ENCODE data around the gene RNASE12. TPM values are rescaled to one million over a fixed set of nuclear protein-coding genes. Genes with fewer than 3 reads are reported as not detected.

RNASE12 gene
- total and polyA plus RNA-seq, 2 donors (not counting 3 experiments of a cell fraction or from before 2014, with no cell fraction given), result not detected

DNA sequence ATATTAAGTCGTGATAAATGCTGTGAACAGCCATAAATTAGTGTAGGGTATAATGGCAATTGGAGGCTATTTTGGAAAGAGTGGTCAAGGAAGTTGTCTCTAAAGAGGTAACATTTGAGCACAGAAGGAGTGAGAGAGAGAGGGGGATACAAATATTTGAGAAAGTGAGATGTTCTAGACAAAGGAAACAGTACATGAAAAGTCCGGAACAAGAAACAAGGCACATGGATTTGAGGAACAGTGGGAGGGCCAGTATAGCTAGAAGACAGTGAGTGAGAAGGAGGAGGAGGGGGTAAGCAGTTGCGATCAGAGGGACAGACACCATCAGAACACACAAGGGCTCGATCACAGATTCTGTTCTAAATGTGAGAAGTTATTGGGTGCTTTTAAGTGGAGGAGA, 20.1 kb upstream of the RNASE12 start:
- H3K4me3 ChIP-seq (replicated peaks in 1 of 3; ENCODE audit: insufficient read depth in 1 of 3, low read depth in 1 of 3, low read length in 3 of 3), result no peak overlapping the region
- FAIRE-seq, result no peak
- no peak overlapping the region for H3K9ac ChIP-seq (replicated peaks; ENCODE audit: extremely low read depth, insufficient read depth, low read length)
- no TSS peak for BruUV-seq (replicated peaks)
- H3K4me2 ChIP-seq (ENCODE audit: insufficient read depth, low read length), result no peak overlapping the region
- intact Hi-C loops (cut with micrococcal nuclease), result loop anchor here (5.0 kb wide), 2 partner anchors 246 to 361 kb away; no protein-coding TSS in a partner anchor
- no peaks in the 10 kb centered on the region for H3K9me1 ChIP-seq (replicated peaks; ENCODE audit: control insufficient read depth, extremely low read depth, insufficient read depth, low read length)
- peaks cover 11% of the 10 kb centered on the region for H3K4me1 ChIP-seq (ENCODE audit: control insufficient read depth, extremely low read depth, insufficient read depth, low read length)
- no peak for DNase-seq (ENCODE audit: low read depth, low spot score)
- dilution Hi-C loops (cut with MboI; ENCODE audit: extremely low pct_ligation_motif_present, low sequenced_read_pairs), result no loop called here
- H3K36me3 ChIP-seq (ENCODE audit: control insufficient read depth in 2 of 2, extremely low read depth in 1 of 2, insufficient read depth in 2 of 2, low read length in 2 of 2), result no peaks in the 10 kb centered on the region
- peaks cover 3 to 6% of the 10 kb centered on the region in 2 experiments for H3K27me3 ChIP-seq (ENCODE audit: control insufficient read depth in 2 of 2, insufficient read depth in 2 of 2, low read length in 2 of 2)
- no peaks in the 10 kb centered on the region for H3K9me3 ChIP-seq (replicated peaks; ENCODE audit: control insufficient read depth, insufficient read depth, low read length)
- no peak overlapping the region for H2AFZ ChIP-seq (ENCODE audit: low read depth, low read length)
- no peaks in the 10 kb centered on the region for H4K20me1 ChIP-seq (replicated peaks; ENCODE audit: control insufficient read depth, extremely low read depth, insufficient read depth, low read length)
- H3K79me2 ChIP-seq (ENCODE audit: control insufficient read depth, insufficient read depth, low read length), result no peaks in the 10 kb centered on the region
- H3K27ac ChIP-seq (ENCODE audit: insufficient read depth, low read depth, low read length), result no peak overlapping the region
- CTCF ChIA-PET, result interaction anchor here (3.4 to 8.7 kb wide), 2 partner anchors 80 to 197 kb away, joined by 29 to 110 read pairs; partner anchors contain the start of gene TEP1
- POLR2A ChIA-PET, result no interaction called here
- TF ChIP-seq JUN (IDR thresholded peaks at IDR 0.05; ENCODE audit: borderline replicate concordance, insufficient read depth, insufficient read length, low read depth) (no peak), GATA2 (IDR thresholded peaks at IDR 0.05; ENCODE audit: insufficient read depth, insufficient read length, low read depth, low read length) (no peak), EZH2 (IDR thresholded peaks at IDR 0.05; ENCODE audit: borderline replicate concordance, low read depth, low read length, severe bottlenecking) (no peak)
- TF ChIP-seq, protein P1, sequence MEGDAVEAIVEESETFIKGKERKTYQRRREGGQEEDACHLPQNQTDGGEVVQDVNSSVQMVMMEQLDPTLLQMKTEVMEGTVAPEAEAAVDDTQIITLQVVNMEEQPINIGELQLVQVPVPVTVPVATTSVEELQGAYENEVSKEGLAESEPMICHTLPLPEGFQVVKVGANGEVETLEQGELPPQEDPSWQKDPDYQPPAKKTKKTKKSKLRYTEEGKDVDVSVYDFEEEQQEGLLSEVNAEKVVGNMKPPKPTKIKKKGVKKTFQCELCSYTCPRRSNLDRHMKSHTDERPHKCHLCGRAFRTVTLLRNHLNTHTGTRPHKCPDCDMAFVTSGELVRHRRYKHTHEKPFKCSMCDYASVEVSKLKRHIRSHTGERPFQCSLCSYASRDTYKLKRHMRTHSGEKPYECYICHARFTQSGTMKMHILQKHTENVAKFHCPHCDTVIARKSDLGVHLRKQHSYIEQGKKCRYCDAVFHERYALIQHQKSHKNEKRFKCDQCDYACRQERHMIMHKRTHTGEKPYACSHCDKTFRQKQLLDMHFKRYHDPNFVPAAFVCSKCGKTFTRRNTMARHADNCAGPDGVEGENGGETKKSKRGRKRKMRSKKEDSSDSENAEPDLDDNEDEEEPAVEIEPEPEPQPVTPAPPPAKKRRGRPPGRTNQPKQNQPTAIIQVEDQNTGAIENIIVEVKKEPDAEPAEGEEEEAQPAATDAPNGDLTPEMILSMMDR (IDR thresholded peaks at IDR 0.05; ENCODE audit: extremely low read depth in 1 of 2, insufficient read depth in 1 of 2, low read depth in 1 of 2, low read length in 2 of 2), result no peak
- TF ChIP-seq, protein P2, sequence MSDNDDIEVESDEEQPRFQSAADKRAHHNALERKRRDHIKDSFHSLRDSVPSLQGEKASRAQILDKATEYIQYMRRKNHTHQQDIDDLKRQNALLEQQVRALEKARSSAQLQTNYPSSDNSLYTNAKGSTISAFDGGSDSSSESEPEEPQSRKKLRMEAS (IDR thresholded peaks at IDR 0.05; ENCODE audit: insufficient read depth, insufficient read length), result no peak
